Choroid plexus epithelial cell (primary cell): ENCODE results near the gene CFAP54.

ENCODE experiments used
- DNase-seq: peaks from one replicate; pipeline ENCODE4 v3.0.0-alpha.2; 2010; ENCODE audit warnings: low read depth
- H3K4me3 ChIP-seq: 2 replicates; pipeline ENCODE4 v1.5.1; 2011; ENCODE audit warnings: low read depth, mild to moderate bottlenecking, control low read depth, low read length, moderate library complexity
- CTCF ChIP-seq: conservative IDR thresholded peaks from 2 replicates; pipeline ENCODE4 v1.5.1; 2011; ENCODE audit warnings: low read depth, mild to moderate bottlenecking, control low read depth, inconsistent platforms, low read length, moderate library complexity

Gene CFAP54, protein sequence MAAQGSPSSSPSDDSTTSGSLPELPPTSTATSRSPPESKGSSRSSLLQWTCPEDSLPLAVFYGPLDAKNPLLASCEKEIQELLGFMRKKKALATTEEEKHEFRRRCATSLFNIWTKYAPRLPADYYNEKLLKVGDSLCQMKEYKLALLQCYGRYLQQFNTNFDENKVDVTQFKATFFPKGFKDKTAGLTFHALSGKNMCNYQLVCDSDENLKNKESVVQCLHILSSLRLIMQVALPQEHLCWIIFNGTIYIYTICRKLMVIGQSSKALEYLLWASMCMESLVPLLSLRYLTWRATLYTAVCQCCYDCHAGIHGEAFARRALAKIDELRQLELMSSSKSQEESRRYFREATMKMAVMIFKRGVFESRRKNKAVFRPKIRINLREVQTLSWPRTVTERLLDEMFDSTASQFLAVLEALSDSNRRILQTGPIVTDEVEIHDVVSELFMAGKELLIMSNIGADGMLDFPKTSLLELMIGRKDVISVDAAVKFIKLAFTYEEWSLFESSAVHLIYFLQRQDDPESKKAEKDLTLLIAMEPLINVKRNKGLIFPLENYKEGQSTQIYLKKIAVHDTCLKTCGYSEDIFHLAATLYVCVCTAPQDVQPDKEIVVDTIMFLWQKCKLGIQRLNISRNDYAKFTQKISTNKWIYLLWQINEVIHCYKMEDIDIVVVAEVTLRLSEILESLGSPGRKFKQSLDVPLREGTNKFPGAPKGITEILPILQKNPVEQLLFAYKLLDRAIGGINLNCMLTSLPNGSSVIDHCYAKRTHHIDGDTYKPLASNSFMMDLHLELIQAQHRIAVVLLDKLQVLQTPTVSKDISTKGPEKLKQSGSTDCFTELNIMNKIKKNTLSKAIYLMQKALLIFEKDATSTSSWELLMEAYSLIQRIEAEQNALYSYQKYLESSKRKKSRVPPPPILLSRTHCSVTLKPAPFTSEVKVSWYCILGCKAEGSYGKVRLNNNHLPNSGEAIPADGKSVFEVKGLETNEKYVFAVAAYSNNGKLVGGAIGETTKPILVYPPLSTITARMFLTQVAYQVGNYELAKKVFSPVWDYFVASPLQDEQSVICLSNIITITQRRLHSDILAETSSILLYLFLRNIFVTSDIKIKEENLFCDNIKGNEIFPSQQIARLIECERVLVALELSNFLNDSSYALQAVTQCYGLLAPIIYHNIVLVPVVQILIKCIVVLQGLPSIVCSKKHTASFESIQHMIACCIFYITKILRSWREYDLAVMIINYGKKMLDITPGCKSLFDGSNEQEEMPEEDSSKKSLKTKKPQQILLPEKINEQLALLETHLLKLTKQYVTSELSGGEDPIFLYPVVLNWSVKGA (N-terminal part only)

DNA sequence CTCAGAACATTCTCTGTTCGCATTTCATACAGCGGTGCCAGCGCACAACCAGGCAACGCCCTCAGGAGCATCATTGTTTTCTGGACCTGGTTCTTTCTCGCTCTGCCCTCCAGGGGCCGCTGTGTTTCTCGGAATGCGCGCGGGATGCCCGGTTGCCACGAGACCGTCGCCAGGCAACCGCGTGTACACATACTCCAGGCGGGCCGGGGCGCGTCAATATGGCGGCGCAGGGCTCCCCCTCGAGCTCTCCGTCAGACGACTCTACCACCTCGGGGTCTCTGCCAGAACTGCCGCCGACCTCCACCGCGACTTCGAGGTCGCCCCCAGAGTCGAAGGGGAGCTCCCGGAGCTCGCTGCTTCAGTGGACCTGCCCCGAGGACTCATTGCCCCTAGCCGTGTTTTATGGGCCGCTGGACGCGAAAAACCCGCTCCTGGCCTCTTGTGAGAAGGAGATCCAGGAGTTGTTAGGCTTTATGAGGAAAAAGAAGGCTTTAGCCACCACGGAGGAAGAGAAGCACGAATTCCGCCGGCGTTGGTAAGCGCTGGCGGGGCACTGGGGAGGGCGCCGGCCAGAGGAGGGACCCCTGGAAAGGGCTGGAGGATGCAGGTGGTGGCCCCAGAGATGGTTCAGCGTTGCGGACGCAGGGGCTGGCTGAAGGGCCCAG lies at the start of gene CFAP54:
TSS of gene CFAP54 (plus strand) at position 186 of the 665 bp plus-strand sequence. CDS start at position 219, 33 bp downstream.
- DNase-seq = peak; percentile 94
- H3K4me3 ChIP-seq = peak within 1 kb of the TSS; percentile 76
- TF ChIP-seq CTCF = peak; percentile 89

DNA sequence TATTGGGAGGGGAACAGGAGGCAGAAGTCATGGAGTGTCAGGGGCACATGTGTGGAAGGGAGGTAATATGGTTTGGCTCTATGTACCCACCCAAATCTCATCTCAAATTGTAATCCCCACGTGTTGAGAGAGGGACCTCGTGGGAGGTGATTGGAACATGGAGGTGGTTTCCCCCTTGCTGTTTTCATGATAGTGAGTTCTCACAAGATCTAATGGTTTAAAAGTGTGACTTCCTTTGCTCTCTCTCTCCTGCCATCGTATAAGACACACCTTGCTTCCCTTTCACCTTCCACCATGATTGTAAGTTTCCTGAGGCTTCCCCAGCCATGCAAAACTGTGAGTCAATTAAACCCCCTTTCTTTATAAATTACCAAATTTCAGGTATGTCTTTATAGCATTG lies 47.6 kb upstream of the CFAP54 start:
- no peak overlapping the region for H3K4me3 ChIP-seq
- no peak for DNase-seq
- TF ChIP-seq CTCF = no peak

DNA sequence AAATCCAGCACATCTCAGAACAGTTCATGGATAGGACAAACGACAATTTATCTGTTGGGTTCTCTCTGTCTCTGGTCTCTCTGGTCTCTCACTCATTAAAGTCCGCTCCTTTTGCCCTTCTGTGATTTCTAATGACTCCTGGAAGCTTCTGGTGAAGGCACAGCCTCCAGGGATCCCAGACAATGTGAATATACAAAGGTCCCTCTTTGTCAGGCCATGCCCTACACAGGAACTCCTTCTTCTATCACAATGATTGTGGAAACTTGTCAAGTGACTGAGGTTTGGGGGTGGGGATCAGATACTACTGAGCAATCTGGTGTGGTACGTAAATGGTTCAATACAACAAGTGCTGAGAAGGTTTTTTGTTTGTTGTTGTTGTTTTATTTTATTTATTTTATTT lies 46.5 kb upstream of the CFAP54 start:
- DNase-seq = no peak
- no peak for TF ChIP-seq CTCF
- no peak overlapping the region for H3K4me3 ChIP-seq

DNA sequence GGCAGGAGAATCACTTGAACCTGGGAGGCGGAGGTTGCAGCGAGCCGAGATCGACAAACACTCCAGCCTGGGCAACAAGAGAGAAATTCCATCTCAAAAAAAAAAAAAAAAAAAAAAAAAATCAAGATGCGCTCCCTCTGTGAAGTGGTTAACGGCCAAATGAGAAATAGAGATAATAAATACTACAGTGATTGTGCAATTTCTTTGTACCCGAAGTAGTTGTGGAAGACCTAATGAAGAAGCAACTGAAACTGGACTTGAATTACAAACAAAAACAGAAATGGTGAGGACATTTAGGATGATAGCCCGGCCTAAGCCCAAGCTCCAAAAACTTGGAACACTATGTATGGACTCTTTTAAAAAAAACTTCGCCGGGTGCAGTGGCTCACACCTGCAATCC lies 45.0 kb upstream of the CFAP54 start:
- DNase-seq = no peak
- H3K4me3 ChIP-seq = no peak overlapping the region
- no peak for TF ChIP-seq CTCF

- TF ChIP-seq CTCF = no peak
- H3K4me3 ChIP-seq = peak overlapping the region; percentile 31
- peak; percentile 96 for DNase-seq
Measured at GRCh38 chr12:96445691-96446583, 43.4 kb upstream of the CFAP54 start.

DNA sequence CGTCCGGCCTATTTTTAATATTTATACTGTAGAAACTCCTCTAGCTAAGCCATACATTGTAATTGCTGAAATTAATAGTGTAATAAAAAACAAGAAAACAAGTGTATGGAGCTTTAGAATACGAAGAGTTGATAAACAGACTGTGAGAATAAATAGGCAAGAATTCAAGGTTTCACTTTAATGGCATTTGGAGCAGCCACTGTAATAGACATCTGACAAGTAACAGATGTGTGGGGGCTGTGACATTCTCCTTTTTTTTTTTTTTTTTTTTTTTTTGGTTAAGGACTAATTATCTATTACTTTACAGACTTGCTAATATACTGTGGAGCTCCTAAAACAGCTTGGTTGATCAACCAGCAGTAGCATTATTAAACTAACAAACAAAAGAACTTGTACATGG lies 42.1 kb upstream of the CFAP54 start:
- H3K4me3 ChIP-seq = no peak overlapping the region
- DNase-seq = no peak
- TF ChIP-seq CTCF = no peak
